OCI-LY7 (cell line): Measurements from ENCODE around the gene VAC14. TPM values are rescaled to one million over a fixed set of nuclear protein-coding genes. Genes with fewer than 3 reads are reported as not detected.
"Not testable (repeated sequence)": the region's sequence is repeated elsewhere in the genome, so short reads cannot be mapped to it uniquely, and the experiment has no call there.

ENCODE experiments used
- Bru-seq: library from RNA; stranded (reverse); fragments of 400-500 nt; gene quantifications from one replicate; lab custom pipeline; 2021; lab: Mats Ljungman, UMichigan
- BruChase-seq, 2 experiments: library from RNA; stranded (reverse); fragments of 400-500 nt; gene quantifications; one replicate each; lab custom pipeline; 2021; lab: Mats Ljungman, UMichigan
- BruUV-seq: library from RNA; stranded (reverse); fragments of 400-500 nt; replicated peaks from 2 replicates; lab custom pipeline; 2021; lab: Mats Ljungman, UMichigan
- CTCF ChIA-PET: fragments of 300-600 bp; sonication (Branson Sonifier 250); formaldehyde crosslinking; loops from one replicate; lab custom pipeline; 2022; ENCODE audit warnings: antibody characterized with exemption; ENCODE audit not compliant: unreplicated experiment; lab: Charles Lee
- POLR2A ChIA-PET: fragments of 300-600 bp; sonication (Branson Sonifier 250); formaldehyde crosslinking; loops from one replicate; lab custom pipeline; 2022; ENCODE audit warnings: antibody characterized with exemption; lab: Charles Lee
- DNase-seq: peaks from one replicate; pipeline ENCODE4 v3.0.0-alpha.2; 2015; ENCODE audit warnings: low spot score
- H2AFZ ChIP-seq: fragments of 200-600 bp; sonication (generic), shearing (Covaris generic); 2 replicates; pipeline ENCODE4 v1.6.1; 2014; ENCODE audit warnings: mild to moderate bottlenecking, antibody characterized with exemption, low read length, moderate library complexity
- H3K27ac ChIP-seq: fragments of 200-600 bp; sonication (generic); 2 replicates; pipeline ENCODE4 v1.5.1; 2014; ENCODE audit warnings: mixed run types, low read depth, mild to moderate bottlenecking, moderate library complexity, low read length, inconsistent platforms; ENCODE audit not compliant: poor library complexity, severe bottlenecking
- H3K36me3 ChIP-seq: fragments of 200-600 bp; sonication (generic); 2 replicates; pipeline ENCODE4 v1.6.1; 2014; ENCODE audit warnings: mild to moderate bottlenecking, antibody characterized with exemption, low read length, moderate library complexity, mixed read lengths; ENCODE audit not compliant: insufficient read depth
- H3K4me1 ChIP-seq: fragments of 200-600 bp; sonication (generic); 2 replicates; pipeline ENCODE4 v1.5.1; 2014; ENCODE audit warnings: mild to moderate bottlenecking, low read length; ENCODE audit not compliant: insufficient read depth, poor library complexity, severe bottlenecking
- H3K4me2 ChIP-seq: fragments of 200-600 bp; sonication (generic); 2 replicates; pipeline ENCODE4 v1.6.1; 2014; ENCODE audit warnings: mild to moderate bottlenecking, low read length
- H3K4me3 ChIP-seq: fragments of 200-600 bp; sonication (generic); 2 replicates; pipeline ENCODE4 v1.5.1; 2014; ENCODE audit warnings: mild to moderate bottlenecking, low read depth, low read length; ENCODE audit not compliant: poor library complexity, severe bottlenecking
- H3K79me2 ChIP-seq: fragments of 200-600 bp; sonication (generic); 2 replicates; pipeline ENCODE4 v1.6.1; 2016; ENCODE audit warnings: low read depth, mild to moderate bottlenecking, low read length, moderate library complexity, mixed read lengths; ENCODE audit not compliant: insufficient read depth
- H3K9me2 ChIP-seq: fragments of 200-600 bp; sonication (generic); 2 replicates; pipeline ENCODE4 v1.6.1; 2016; ENCODE audit warnings: mild to moderate bottlenecking, low read length, mixed read lengths; ENCODE audit not compliant: insufficient read depth
- H3K9me3 ChIP-seq: fragments of 200-600 bp; sonication (generic); 2 replicates; pipeline ENCODE4 v1.6.1; 2014; ENCODE audit warnings: mild to moderate bottlenecking, mixed run types, low read length, mixed read lengths
- H4K20me1 ChIP-seq: fragments of 200-600 bp; sonication (generic); 2 replicates; pipeline ENCODE4 v1.6.1; 2014; ENCODE audit warnings: mild to moderate bottlenecking, antibody characterized with exemption, low read length, moderate library complexity, mixed read lengths; ENCODE audit not compliant: insufficient read depth
- EZH2phosphoT487 ChIP-seq: fragments of 200-600 bp; sonication (generic); IDR thresholded peaks from 2 replicates; pipeline ENCODE4 v1.6.1; 2018; ENCODE audit warnings: low read depth, borderline replicate concordance, mild to moderate bottlenecking, mixed run types, antibody characterized with exemption, low read length, moderate library complexity, mixed read lengths
- intact Hi-C: fragments of 100-400 bp; cut with micrococcal nuclease; formaldehyde crosslinking; loops from one replicate; pipeline ENCODE4 v1.10.0; 2022; ENCODE audit not compliant: unreplicated experiment
- long read RNA-seq: library from polyadenylated mRNA; stranded (forward); transcript quantifications from one replicate; pipeline ENCODE4 v2.0.0, GENCODE V29; 2022
- total RNA-seq, 2 experiments: library from RNA; depleted of rRNA in 1 of 2; stranded (reverse); fragments of >200 nt in 1 of 2; shearing (Covaris generic) in 1 of 2; gene quantifications; 2 replicates each; pipeline ENCODE4 v1.2.3, GENCODE V29; 2014 to 2022
- TF ChIP-seq, protein P1 (sequence below): fragments of 200-600 bp; sonication (generic); conservative IDR thresholded peaks from 2 replicates; pipeline ENCODE4 v1.5.1; 2014; ENCODE audit warnings: mild to moderate bottlenecking, antibody characterized with exemption, low read length, moderate library complexity, mixed read lengths

VAC14 gene
- total RNA-seq (2014; rRNA removed; shearing (Covaris generic)) (33.9 and 37.6 TPM in 2 replicates), total RNA-seq (2022) (39.5 and 43.1 TPM in 2 replicates), Bru-seq, nascent RNA (percentile 66 among the genes with signal in this experiment), BruChase-seq, experiment 1, labeled RNA remaining after a 6-hour chase (percentile 66 among the genes with signal in this experiment), BruChase-seq, experiment 2, labeled RNA remaining after a 2-hour chase (percentile 65 among the genes with signal in this experiment)
- long read RNA-seq, transcript VAC14-212 (1 exons, 3,609 nt), result minor isoform, 5 of 128 reads
- long read RNA-seq, transcript VAC14-201 (19 exons, 3,099 nt), result major isoform, 86 of 128 reads
- long read RNA-seq, partial matches to known transcripts, result 13 of 128 reads
- long read RNA-seq, other reads (novel, unspliced or antisense), result 23 of 128 reads

DNA sequence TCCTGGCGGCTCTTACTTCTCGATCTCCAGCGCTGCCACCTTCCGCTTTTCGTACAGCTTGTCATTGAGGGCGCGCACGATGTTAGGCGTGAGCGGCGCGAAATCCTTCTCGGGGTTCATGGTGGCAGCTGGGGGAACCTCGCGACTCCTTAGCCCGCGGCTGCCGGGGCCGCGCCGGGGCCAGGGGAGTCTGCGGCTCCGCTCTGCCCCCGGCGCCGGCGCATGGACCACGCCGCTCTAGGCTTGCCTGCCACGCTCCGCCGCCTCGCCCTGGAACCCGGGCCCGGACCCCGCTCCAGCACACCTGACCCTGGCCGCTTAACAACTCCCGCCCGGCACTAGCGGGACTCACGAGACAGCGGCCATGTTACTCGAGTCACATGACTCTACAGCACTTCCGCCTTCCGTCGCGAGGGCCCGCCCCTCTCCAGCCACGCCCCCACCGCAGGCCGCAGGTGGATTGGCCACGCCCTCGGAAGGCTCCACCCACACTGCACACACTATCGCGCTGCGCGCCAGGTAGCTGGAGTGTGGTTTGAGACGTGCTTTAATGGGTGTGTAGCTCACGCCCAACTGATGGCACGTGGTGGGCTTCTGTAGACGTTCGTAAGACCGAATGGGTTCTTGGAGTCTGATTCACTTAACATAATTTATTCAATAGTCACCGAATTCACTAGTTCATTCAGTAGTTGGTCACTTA is at the start of gene VAC14:
Gene VAC14 (minus strand): TSS at position 378 of the 700 bp plus-strand sequence. CDS start 258 bp downstream, at position 120.
- H4K20me1 ChIP-seq, result 0 out of 2 replicates have a peak, but pooled peaks cover 2% of the 10 kb centered on the region
- H3K79me2 ChIP-seq, result peaks cover 37% of the 10 kb centered on the region
- H3K9me2 ChIP-seq, result no peaks in the 10 kb centered on the region
- H3K9me3 ChIP-seq, result no peaks in the 10 kb centered on the region
- H3K4me3 ChIP-seq, result peak within 1 kb of the TSS; percentile 85
- intact Hi-C loops, result no loop called here
- peaks cover 10% of the 10 kb centered on the region for H3K36me3 ChIP-seq
- ChIA-PET CTCF (no interaction called here), POLR2A (interaction anchor here (0.5 to 1.8 kb wide), 5 partner anchors 9 to 1863 kb away, joined by 3 to 5 read pairs (median 3); no protein-coding TSS in a partner anchor)
- H3K27ac ChIP-seq, result peak within 1 kb of the TSS; percentile 38
- BruUV-seq, result no TSS peak
- peak within 1 kb of the TSS; percentile 97 for H3K4me2 ChIP-seq
- H2AFZ ChIP-seq, result peak within 1 kb of the TSS; percentile 95
- H3K4me1 ChIP-seq, result peaks cover 28% of the 10 kb centered on the region
- TF ChIP-seq EZH2phosphoT487, result no peak
- TF ChIP-seq, protein P1, sequence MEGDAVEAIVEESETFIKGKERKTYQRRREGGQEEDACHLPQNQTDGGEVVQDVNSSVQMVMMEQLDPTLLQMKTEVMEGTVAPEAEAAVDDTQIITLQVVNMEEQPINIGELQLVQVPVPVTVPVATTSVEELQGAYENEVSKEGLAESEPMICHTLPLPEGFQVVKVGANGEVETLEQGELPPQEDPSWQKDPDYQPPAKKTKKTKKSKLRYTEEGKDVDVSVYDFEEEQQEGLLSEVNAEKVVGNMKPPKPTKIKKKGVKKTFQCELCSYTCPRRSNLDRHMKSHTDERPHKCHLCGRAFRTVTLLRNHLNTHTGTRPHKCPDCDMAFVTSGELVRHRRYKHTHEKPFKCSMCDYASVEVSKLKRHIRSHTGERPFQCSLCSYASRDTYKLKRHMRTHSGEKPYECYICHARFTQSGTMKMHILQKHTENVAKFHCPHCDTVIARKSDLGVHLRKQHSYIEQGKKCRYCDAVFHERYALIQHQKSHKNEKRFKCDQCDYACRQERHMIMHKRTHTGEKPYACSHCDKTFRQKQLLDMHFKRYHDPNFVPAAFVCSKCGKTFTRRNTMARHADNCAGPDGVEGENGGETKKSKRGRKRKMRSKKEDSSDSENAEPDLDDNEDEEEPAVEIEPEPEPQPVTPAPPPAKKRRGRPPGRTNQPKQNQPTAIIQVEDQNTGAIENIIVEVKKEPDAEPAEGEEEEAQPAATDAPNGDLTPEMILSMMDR, result no peak
- DNase-seq, result peak; percentile 94

DNA sequence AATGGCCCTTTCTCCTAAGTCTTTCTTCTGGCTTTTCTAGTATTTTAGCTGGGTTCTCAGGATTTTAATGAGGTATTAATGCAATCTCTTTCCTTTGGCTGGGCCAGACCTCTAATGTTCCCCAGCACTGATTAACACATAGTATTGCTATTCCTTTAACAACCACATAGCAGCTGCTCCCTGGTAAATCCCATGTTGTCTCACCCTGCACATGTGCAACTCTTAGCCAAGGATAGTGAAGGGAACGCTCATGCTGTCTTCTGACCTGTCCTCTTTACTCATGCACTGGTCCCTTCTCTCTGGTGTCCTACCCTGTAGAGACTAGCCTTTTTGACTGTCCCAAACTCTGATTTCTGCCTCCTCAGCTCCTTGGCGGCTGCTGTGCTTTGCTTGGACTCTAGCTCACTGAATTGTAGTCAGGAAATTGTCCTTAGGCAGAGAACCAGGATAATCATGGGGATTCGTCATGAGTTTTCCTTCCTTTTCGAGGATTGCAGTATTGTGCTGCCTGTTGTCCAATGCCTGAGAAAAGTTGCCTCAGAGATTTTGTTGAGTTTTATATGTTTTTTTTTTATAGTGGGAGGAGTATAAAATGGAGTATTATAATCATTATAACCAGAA is 22.6 kb upstream of the VAC14 start:
- BruUV-seq, POLR2A ChIA-PET, CTCF ChIA-PET, H3K79me2 ChIP-seq, H3K4me2 ChIP-seq, H3K36me3 ChIP-seq, H4K20me1 ChIP-seq, intact Hi-C loops, H3K9me2 ChIP-seq, DNase-seq, H3K27ac ChIP-seq, H3K9me3 ChIP-seq, H3K4me1 ChIP-seq, H3K4me3 ChIP-seq, H2AFZ ChIP-seq: not testable (repeated sequence)

DNA sequence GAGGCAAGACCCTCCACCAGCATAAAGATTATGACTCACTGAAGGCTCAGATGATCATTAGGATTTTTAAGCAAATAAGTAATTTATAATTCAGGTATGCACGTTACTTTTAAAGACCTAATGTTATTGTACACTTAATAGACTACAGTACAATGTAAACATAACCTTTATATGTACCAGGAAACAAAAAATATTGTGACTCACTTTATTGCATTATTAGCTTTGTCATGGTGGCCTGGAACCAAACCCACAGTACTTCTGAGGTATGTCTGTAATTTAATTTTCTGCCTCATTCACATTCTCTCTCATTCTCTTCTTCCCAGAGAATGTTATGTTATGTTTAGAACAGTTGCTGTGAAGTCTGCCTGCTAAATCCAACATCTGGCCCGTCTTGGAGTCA is 21.8 kb upstream of the VAC14 start:
- H3K79me2 ChIP-seq, BruUV-seq, H3K4me1 ChIP-seq, H3K9me2 ChIP-seq, H3K4me3 ChIP-seq, H3K9me3 ChIP-seq, H3K36me3 ChIP-seq, POLR2A ChIA-PET, intact Hi-C loops, H2AFZ ChIP-seq, H3K4me2 ChIP-seq, H4K20me1 ChIP-seq, DNase-seq, H3K27ac ChIP-seq, CTCF ChIA-PET: not testable (repeated sequence)

DNA sequence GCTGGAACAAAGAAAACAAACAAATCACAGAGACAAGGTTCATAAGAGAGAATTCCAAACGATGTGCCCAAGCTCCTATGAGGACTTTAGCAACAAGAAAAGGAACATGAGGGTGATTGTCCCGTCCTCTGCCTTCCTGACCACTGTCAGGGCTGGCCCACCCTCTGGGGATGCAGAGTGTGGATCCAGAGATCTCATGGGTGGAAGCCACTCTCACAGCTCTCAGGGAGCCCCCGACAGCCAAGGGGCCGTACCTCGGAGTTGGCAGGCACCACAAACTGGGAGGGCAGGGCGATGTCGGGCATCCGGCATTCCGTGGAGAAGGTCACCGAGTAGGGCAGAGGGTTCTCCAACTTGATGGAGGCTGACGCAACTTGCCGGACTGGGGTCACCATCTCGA is 17.1 kb upstream of the VAC14 start:
- H3K79me2 ChIP-seq, intact Hi-C loops, H3K9me3 ChIP-seq, CTCF ChIA-PET, H3K4me1 ChIP-seq, H3K27ac ChIP-seq, H3K9me2 ChIP-seq, H3K4me3 ChIP-seq, H3K4me2 ChIP-seq, DNase-seq, H2AFZ ChIP-seq, H3K36me3 ChIP-seq, H4K20me1 ChIP-seq, POLR2A ChIA-PET, BruUV-seq: not testable (repeated sequence)
